Mesendoderm (in vitro differentiated cells): Measurements from ENCODE around the gene USH2A.

Experiments used
- DNase-seq: peaks from one replicate; pipeline ENCODE4 v3.0.0; 2013
- H2AK5ac ChIP-seq: 2 replicates; pipeline ENCODE4 v1.6.1; 2013; ENCODE audit warnings: low read length, inconsistent platforms
- H2BK120ac ChIP-seq: 2 replicates; pipeline ENCODE4 v1.6.1; 2013; ENCODE audit warnings: low read depth, mild to moderate bottlenecking, low read length, moderate library complexity, mixed read lengths
- H2BK15ac ChIP-seq: replicated peaks from 2 replicates; pipeline ENCODE4 v1.6.1; 2013; ENCODE audit warnings: low read depth, mild to moderate bottlenecking, moderate library complexity
- H2BK5ac ChIP-seq: 2 replicates; pipeline ENCODE4 v1.6.1; 2013; ENCODE audit warnings: low read length, inconsistent platforms
- H3K18ac ChIP-seq: 2 replicates; pipeline ENCODE4 v1.6.1; 2013; ENCODE audit warnings: mild to moderate bottlenecking, low read length, mixed read lengths
- H3K23ac ChIP-seq: one replicate; pipeline ENCODE4 v1.6.1; 2013; ENCODE audit warnings: low read length
- H3K27ac ChIP-seq: 2 replicates; pipeline ENCODE4 v1.5.1; 2013; ENCODE audit warnings: low read depth, mild to moderate bottlenecking, inconsistent platforms, low read length, moderate library complexity
- H3K27me3 ChIP-seq: 2 replicates; pipeline ENCODE4 v1.6.1; 2013; ENCODE audit warnings: low read length, control low read depth, mild to moderate bottlenecking, inconsistent platforms; ENCODE audit not compliant: insufficient read depth, poor library complexity
- H3K36me3 ChIP-seq: 2 replicates; pipeline ENCODE4 v1.6.1; 2013; ENCODE audit warnings: low read length, inconsistent platforms; ENCODE audit not compliant: control insufficient read depth, insufficient read depth
- H3K4ac ChIP-seq: one replicate; pipeline ENCODE4 v1.6.1; 2013; ENCODE audit warnings: low read depth, mild to moderate bottlenecking, low read length, moderate library complexity
- H3K4me1 ChIP-seq: 2 replicates; pipeline ENCODE4 v1.6.1; 2013; ENCODE audit warnings: low read depth, low read length, inconsistent platforms; ENCODE audit not compliant: control insufficient read depth
- H3K4me2 ChIP-seq: 2 replicates; pipeline ENCODE4 v1.6.1; 2013; ENCODE audit warnings: low read length
- H3K4me3 ChIP-seq: 2 replicates; pipeline ENCODE4 v1.5.1; 2013; ENCODE audit warnings: mild to moderate bottlenecking, low read length
- H3K56ac ChIP-seq: one replicate; pipeline ENCODE4 v1.6.1; 2013; ENCODE audit warnings: low read length
- H3K79me1 ChIP-seq: 2 replicates; pipeline ENCODE4 v1.6.1; 2013; ENCODE audit warnings: low read length, inconsistent platforms
- H3K79me2 ChIP-seq: 2 replicates; pipeline ENCODE4 v1.6.1; 2013; ENCODE audit warnings: mild to moderate bottlenecking, low read length; ENCODE audit not compliant: control insufficient read depth, insufficient read depth
- H3K9ac ChIP-seq: 2 replicates; pipeline ENCODE4 v1.6.1; 2013; ENCODE audit warnings: low read length, inconsistent platforms
- H4K5ac ChIP-seq: one replicate; pipeline ENCODE4 v1.6.1; 2013; ENCODE audit warnings: low read length
- H4K8ac ChIP-seq: one replicate; pipeline ENCODE4 v1.6.1; 2013; ENCODE audit warnings: low read depth, mild to moderate bottlenecking, control low read depth, low read length, moderate library complexity
- WGBS: extraction: QIAGEN DNeasy Blood & Tissue Kit; methylation state at CpG from one replicate; pipeline ENCODE4 v1.1.7; 2013; ENCODE audit warnings: low lambda C conversion rate, missing lambda C conversion rate; ENCODE audit not compliant: insufficient coverage; ENCODE audit errors: extremely low coverage; 5-methylcytosine and 5-hydroxymethylcytosine counted together

Gene USH2A

GRCh38 chr1:215661033-215661432, 762.2 kb downstream of the USH2A start:
- no CpG with 5 or more reads among the region's 1 CpG for WGBS
- H3K18ac ChIP-seq, result no peak overlapping the region
- no peak overlapping the region for H2BK120ac ChIP-seq
- H3K23ac ChIP-seq, result no peak overlapping the region
- H3K56ac ChIP-seq, result no peak overlapping the region
- no peak overlapping the region for H2BK5ac ChIP-seq
- H3K36me3 ChIP-seq, result no peaks in the 10 kb centered on the region
- no peak overlapping the region for H4K8ac ChIP-seq
- no peak overlapping the region for H3K4ac ChIP-seq
- H3K27ac ChIP-seq, result no peak overlapping the region
- H3K27me3 ChIP-seq, result no peaks in the 10 kb centered on the region
- H3K4me2 ChIP-seq, result no peak overlapping the region
- DNase-seq, result no peak
- no peak overlapping the region for H3K9ac ChIP-seq
- no peaks in the 10 kb centered on the region for H3K79me1 ChIP-seq
- no peaks in the 10 kb centered on the region for H3K4me1 ChIP-seq
- H4K5ac ChIP-seq, result no peak overlapping the region
- no peaks in the 10 kb centered on the region for H3K79me2 ChIP-seq
- no peak overlapping the region for H2AK5ac ChIP-seq
- no peak overlapping the region for H2BK15ac ChIP-seq
- H3K4me3 ChIP-seq, result no peak overlapping the region

GRCh38 chr1:215660259-215660658, 763.0 kb downstream of the USH2A start:
- no peak overlapping the region for H3K56ac ChIP-seq
- no peak overlapping the region for H3K9ac ChIP-seq
- H3K18ac ChIP-seq, result no peak overlapping the region
- no peak overlapping the region for H4K8ac ChIP-seq
- H3K79me2 ChIP-seq, result no peaks in the 10 kb centered on the region
- H2BK120ac ChIP-seq, result no peak overlapping the region
- H3K4me2 ChIP-seq, result no peak overlapping the region
- no peak overlapping the region for H4K5ac ChIP-seq
- no peaks in the 10 kb centered on the region for H3K27me3 ChIP-seq
- H3K4me3 ChIP-seq, result no peak overlapping the region
- H3K4me1 ChIP-seq, result no peaks in the 10 kb centered on the region
- no peaks in the 10 kb centered on the region for H3K36me3 ChIP-seq
- H2AK5ac ChIP-seq, result no peak overlapping the region
- no peak overlapping the region for H3K27ac ChIP-seq
- no peak overlapping the region for H3K4ac ChIP-seq
- no peak overlapping the region for H2BK5ac ChIP-seq
- H2BK15ac ChIP-seq, result no peak overlapping the region
- DNase-seq, result no peak
- no peaks in the 10 kb centered on the region for H3K79me1 ChIP-seq
- no peak overlapping the region for H3K23ac ChIP-seq

DNA sequence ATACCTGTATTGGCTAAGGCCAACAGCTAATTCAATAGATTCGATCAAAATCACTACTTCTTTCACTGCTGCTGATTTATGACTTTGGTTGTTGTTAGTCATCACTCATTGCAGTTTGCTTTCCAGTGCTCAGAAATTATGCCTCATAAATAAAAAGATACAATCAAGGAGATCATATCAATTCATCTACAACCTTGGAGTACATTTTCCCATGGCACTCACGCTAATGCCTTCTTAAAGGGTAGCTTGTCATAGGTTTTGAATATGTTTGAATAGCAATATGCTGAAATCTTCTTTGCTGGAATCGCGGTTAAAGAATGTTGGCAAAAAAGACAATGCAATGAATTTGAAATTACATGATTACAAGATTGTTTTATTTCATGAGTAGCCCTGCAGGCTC, 766.2 kb downstream of the USH2A start:
- H3K18ac ChIP-seq, result no peak overlapping the region
- DNase-seq, result no peak
- H3K56ac ChIP-seq, result no peak overlapping the region
- no peak overlapping the region for H3K23ac ChIP-seq
- H4K8ac ChIP-seq, result no peak overlapping the region
- H3K9ac ChIP-seq, result no peak overlapping the region
- H3K36me3 ChIP-seq, result no peaks in the 10 kb centered on the region
- no peak overlapping the region for H4K5ac ChIP-seq
- no peak overlapping the region for H3K4me3 ChIP-seq
- H2BK15ac ChIP-seq, result no peak overlapping the region
- H2BK120ac ChIP-seq, result no peak overlapping the region
- H3K27me3 ChIP-seq, result no peaks in the 10 kb centered on the region
- no peak overlapping the region for H2AK5ac ChIP-seq
- no peaks in the 10 kb centered on the region for H3K4me1 ChIP-seq
- H3K4me2 ChIP-seq, result no peak overlapping the region
- no peak overlapping the region for H2BK5ac ChIP-seq
- no peaks in the 10 kb centered on the region for H3K79me2 ChIP-seq
- no peaks in the 10 kb centered on the region for H3K79me1 ChIP-seq
- no peak overlapping the region for H3K27ac ChIP-seq
- no peak overlapping the region for H3K4ac ChIP-seq
- WGBS, result no CpG with 5 or more reads among the region's 4 CpGs

DNA sequence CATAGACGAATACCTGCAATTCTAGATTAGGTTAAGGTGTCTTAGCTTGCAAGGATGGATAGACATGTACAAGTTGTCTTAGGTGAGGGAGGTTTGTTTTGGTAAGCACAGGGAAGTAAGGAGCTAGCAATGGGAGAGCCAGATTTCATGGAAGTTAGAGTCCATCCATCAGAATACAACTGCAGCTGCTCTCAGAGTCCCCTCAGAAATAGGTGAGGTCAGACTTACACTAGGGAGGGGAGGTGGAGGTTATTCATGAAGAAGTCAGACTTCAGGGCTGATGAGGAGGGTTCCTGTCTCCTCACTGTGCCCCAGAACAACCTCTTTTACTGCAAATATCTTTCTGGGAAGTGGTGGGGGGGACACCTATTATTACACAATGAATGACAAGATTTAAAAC, 770.9 kb downstream of the USH2A start:
- no peaks in the 10 kb centered on the region for H3K79me1 ChIP-seq
- H4K5ac ChIP-seq, result no peak overlapping the region
- H2BK15ac ChIP-seq, result no peak overlapping the region
- no peak overlapping the region for H3K23ac ChIP-seq
- no peak overlapping the region for H3K9ac ChIP-seq
- no peak overlapping the region for H3K56ac ChIP-seq
- H4K8ac ChIP-seq, result no peak overlapping the region
- no peaks in the 10 kb centered on the region for H3K79me2 ChIP-seq
- H3K4me2 ChIP-seq, result no peak overlapping the region
- DNase-seq, result no peak
- H3K27me3 ChIP-seq, result no peaks in the 10 kb centered on the region
- WGBS, result no CpG with 5 or more reads among the region's 1 CpG
- no peaks in the 10 kb centered on the region for H3K4me1 ChIP-seq
- no peak overlapping the region for H2AK5ac ChIP-seq
- no peak overlapping the region for H3K27ac ChIP-seq
- no peak overlapping the region for H3K4ac ChIP-seq
- H3K18ac ChIP-seq, result no peak overlapping the region
- no peak overlapping the region for H2BK120ac ChIP-seq
- H3K36me3 ChIP-seq, result no peaks in the 10 kb centered on the region
- no peak overlapping the region for H3K4me3 ChIP-seq
- H2BK5ac ChIP-seq, result no peak overlapping the region

DNA sequence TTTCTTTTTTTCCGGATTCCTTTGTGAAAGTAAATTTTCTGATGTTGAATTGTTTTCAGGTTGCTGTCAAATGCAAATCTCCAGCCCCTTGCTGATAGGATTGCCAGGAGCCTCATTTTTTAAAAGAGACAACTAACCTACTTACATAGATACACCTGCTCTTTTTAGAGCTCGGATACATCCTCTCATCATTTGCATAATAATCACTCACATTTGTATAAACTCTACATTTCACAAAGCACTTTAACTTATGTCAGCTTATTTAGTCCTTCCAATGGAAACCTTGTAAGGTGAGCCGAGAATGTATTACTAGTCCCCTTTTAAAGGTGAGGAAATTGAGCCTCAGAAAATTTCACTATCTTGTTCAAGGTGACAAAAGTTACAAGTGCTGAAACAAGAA, 771.4 kb downstream of the USH2A start:
- no peaks in the 10 kb centered on the region for H3K36me3 ChIP-seq

DNA sequence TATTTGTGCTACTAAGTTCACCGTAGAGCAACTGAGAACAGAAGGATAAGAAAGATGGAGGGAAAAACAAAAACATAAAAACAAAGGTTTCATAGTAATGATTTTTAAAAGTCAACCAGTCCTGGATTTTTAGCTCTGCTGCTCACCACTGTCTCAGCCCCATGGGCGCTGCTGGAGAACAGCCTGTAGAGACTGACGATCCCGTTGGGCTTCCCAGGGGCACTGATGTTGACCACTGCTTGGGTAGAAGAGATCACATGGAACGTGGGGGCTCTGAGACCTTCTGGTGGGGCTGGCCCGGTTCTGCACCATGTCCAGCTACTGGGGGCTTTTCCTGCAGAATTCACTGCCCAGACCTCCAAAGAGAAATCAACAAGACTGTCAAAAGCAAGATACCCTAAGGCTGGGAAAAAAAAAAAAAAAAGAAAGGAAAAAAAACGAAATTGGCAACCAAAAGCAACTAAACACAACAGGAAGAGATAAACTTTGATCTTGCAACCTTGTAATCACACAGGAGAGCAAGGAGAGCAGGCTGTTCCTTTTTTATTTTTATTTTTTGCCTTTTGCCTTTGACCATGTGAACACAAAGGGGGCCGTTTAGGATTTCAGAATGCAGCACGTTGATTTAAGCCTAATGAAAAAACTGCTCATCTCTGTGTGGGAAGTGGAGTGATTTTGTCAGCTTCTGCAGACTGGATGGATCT, 772.6 kb downstream of the USH2A start:
- DNase-seq, result no peak
- no peak overlapping the region for H3K56ac ChIP-seq

More for the DNA sequence above, 771.4 kb downstream of the USH2A start:
- Histone ChIP-seq H3K9ac (no peak overlapping the region), H3K56ac (no peak overlapping the region), H3K18ac (no peak overlapping the region), H3K79me1 (no peaks in the 10 kb centered on the region), H3K4ac (no peak overlapping the region), H3K4me2 (no peak overlapping the region), H2BK5ac (no peak overlapping the region), H2BK15ac (no peak overlapping the region), H3K23ac (no peak overlapping the region), H3K79me2 (no peaks in the 10 kb centered on the region), H4K8ac (no peak overlapping the region), H4K5ac (no peak overlapping the region), H3K27me3 (no peaks in the 10 kb centered on the region), H2AK5ac (no peak overlapping the region), H3K27ac (no peak overlapping the region), H2BK120ac (no peak overlapping the region), H3K4me3 (no peak overlapping the region), H3K4me1 (no peaks in the 10 kb centered on the region)
- WGBS, result no CpG with 5 or more reads among the region's 3 CpGs
- no peak for DNase-seq

More for the DNA sequence above, 772.6 kb downstream of the USH2A start:
- no peak overlapping the region for H4K8ac ChIP-seq
- no peak overlapping the region for H2BK5ac ChIP-seq
- H3K18ac ChIP-seq, result no peak overlapping the region
- H3K79me1 ChIP-seq, result no peaks in the 10 kb centered on the region
- H3K4me3 ChIP-seq, result no peak overlapping the region
- no peak overlapping the region for H4K5ac ChIP-seq
- no peak overlapping the region for H2BK15ac ChIP-seq
- no peak overlapping the region for H3K4ac ChIP-seq
- H3K27me3 ChIP-seq, result no peaks in the 10 kb centered on the region
- no peak overlapping the region for H3K23ac ChIP-seq
- no peaks in the 10 kb centered on the region for H3K36me3 ChIP-seq
- WGBS, result no CpG with 5 or more reads among the region's 9 CpGs
- H3K27ac ChIP-seq, result no peak overlapping the region
- no peaks in the 10 kb centered on the region for H3K4me1 ChIP-seq
- no peak overlapping the region for H2BK120ac ChIP-seq
- no peak overlapping the region for H3K4me2 ChIP-seq
- no peaks in the 10 kb centered on the region for H3K79me2 ChIP-seq
- H3K9ac ChIP-seq, result no peak overlapping the region
- H2AK5ac ChIP-seq, result no peak overlapping the region
